Left forelimb (tissue), 1 donor: Measurements from ENCODE around the gene UNK.
A peak's percentile ranks its signal among the peaks of the same experiment; 100 is the strongest.

Experiments
- DNase-seq: peaks from one replicate; pipeline ENCODE4 v3.0.0-alpha.2; 2018; ENCODE audit warnings: low spot score

UNK gene

GRCh38 chr17:75784473-75785015 is at the start of gene UNK:
Gene UNK, plus strand, starts transcription at chr17:75784806. Its CDS starts 75 bp downstream, at chr17:75784881.
- DNase-seq = peak; percentile 98

- DNase-seq = no peak
These were observed 48.3 kb upstream of the UNK start for GRCh38 chr17:75736173-75736835.

GRCh38 chr17:75737133-75737962 is 47.3 kb upstream of the UNK start:
- no peak for DNase-seq

- DNase-seq = no peak
These were observed 46.3 kb upstream of the UNK start for GRCh38 chr17:75738218-75738802.

GRCh38 chr17:75739174-75739573 is 45.4 kb upstream of the UNK start:
- no peak for DNase-seq

GRCh38 chr17:75739801-75740200 is 44.8 kb upstream of the UNK start:
- DNase-seq = no peak

GRCh38 chr17:75740215-75740614 is 44.4 kb upstream of the UNK start:
- DNase-seq = no peak

- no peak for DNase-seq
These were observed 44.0 kb upstream of the UNK start for GRCh38 chr17:75740631-75741077.

GRCh38 chr17:75742337-75742736 is 42.3 kb upstream of the UNK start:
- DNase-seq = no peak

- DNase-seq = no peak
These were observed 40.9 kb upstream of the UNK start for GRCh38 chr17:75743625-75744206.

GRCh38 chr17:75748706-75749105 is 35.9 kb upstream of the UNK start:
- no peak for DNase-seq

GRCh38 chr17:75749545-75750389 is 34.8 kb upstream of the UNK start:
- DNase-seq = peak; percentile 88

GRCh38 chr17:75750661-75751423 is 33.8 kb upstream of the UNK start:
- DNase-seq = no peak

GRCh38 chr17:75751676-75752404 is 32.8 kb upstream of the UNK start:
- DNase-seq = no peak

GRCh38 chr17:75752405-75752709 is 32.2 kb upstream of the UNK start:
- no peak for DNase-seq

- no peak for DNase-seq
These were observed 31.6 kb upstream of the UNK start for GRCh38 chr17:75752802-75753513.

GRCh38 chr17:75753514-75754377 is 30.9 kb upstream of the UNK start:
- peak; percentile 87 for DNase-seq
